HG02610 (cell line): ENCODE data around the gene REEP5.

Source experiments
- ATAC-seq: cut with Tn5 transposase; IDR thresholded peaks from one replicate; pipeline ENCODE4 v1.9.1; 2021; ENCODE audit warnings: mild to moderate bottlenecking, moderate library complexity; ENCODE audit not compliant: unreplicated experiment

The REEP5 gene

DNA sequence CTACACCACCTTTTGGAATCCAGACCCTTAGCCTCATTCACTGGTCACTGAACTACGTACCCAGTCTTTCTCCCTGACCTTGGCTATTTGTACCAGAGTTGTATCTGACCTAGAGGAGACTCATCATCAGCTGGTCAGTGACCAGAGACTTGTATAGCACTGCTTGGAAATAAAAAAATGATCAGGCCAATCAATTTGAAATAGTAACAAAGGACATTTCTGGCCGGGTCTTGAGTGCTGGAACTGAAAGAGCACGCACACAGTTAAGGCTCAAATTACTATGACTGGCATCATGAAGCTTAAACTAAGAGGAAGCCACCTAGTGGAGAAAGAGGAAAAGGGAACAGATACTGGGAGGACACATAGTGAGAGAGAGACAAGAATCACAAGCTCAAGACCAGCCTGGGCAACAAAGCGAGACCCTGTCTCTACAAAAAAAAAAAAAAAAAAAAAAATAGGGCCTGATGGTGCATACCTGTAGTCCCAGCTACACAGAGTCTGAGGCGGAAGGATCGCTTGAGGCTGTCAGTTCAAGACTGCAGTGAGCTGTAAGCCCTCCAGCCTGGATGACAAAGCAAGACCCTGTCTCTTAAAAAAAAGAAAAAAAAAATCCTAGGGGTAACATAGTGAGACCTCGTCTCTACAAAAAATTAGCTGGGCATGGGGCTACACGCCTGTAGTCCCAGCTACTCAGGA lies 73.8 kb downstream of the REEP5 start:
- peak; percentile 100 for ATAC-seq

DNA sequence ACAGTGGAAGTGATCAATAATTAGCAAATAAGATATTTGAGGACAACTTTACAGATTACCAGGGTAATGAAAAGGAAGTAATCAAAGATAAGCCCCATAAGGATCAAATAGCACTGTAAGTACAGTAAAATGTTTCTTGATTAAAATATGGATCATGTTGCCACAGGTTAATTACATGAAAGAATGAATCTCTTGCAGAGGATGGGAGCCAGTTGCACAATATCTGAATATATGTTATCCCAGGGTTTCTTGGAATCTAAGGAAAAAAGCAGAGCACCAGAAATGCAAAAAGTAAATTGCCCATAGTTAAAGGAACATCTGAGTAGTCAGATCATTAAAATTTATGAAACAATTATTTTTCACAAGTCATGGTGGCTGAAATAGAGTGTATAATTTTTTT lies 74.7 kb downstream of the REEP5 start:
- no peak for ATAC-seq

DNA sequence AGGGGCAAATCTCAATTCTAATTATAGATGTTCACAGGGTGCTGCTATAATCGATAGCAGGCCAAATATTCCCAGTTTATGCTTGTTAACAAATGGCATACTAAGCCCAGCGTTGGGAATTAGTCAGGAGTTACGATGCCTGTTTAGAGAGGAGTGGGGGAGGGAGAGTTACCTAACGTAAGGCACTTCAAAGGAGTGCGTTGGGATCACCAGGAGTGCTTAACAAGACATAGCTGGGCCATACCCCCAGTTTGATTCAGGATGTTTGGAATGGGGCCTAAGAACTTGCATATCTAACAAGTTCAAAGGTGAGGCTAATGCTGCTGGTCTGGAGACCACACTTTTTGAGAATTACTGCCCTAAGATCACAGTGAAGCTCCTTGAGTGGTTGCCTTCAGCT lies 75.5 kb downstream of the REEP5 start:
- no peak for ATAC-seq

DNA sequence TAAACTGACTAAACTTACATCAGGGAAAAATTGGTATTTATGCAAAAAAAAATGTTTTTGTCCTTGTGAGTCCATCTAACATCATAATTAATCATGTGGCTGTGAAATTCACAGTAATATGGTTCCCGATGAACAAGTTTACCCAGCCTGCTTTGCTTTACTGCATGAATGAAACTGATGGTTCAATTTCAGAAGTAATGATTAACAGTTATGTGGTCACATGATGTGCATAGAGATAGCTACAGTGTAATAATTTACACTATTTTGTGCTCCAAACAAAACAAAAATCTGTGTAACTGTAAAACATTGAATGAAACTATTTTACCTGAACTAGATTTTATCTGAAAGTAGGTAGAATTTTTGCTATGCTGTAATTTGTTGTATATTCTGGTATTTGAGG lies 77.5 kb downstream of the REEP5 start:
- no peak for ATAC-seq

DNA sequence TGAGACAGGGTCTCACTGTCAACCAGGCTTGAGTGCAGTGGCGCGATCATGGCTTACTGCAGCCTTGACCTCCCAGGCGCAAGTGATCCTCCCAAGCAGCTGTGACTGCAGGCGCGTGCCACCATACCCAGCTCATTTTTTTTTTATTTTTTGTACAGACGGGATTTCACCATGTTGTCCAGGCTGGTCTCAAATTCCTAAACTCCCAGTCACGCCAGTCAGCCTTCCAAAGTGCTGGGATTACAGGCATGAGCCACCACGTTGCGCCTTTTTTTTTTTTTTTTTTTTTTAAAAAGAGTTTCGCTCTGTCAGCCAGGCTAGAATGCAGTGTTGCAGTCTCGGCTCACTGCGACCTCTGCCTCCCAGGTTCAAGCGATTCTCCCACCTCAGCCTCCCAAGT lies 88.1 kb downstream of the REEP5 start:
- no peak for ATAC-seq

DNA sequence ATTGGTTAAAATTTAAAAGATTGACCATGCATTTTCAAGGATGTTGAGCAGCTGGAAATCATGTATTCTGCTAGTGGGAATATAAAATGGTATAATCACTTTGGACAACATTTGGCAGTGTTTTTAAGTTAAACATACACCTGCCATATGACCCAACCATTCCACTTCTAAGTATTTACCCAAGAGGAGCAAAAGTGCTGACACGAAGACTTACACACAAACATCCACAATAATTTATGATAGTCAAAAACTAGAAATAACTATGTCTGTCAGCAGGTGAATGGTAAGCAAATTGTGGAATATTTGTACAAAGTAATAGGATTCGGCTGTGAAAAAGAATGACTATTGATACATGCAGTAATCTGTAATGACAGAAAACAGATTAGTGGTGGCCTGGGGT lies 91.6 kb downstream of the REEP5 start:
- no peak for ATAC-seq
